Activated naive CD8-positive, alpha-beta T cell treated with anti-CD3 and anti-CD28 coated beads for 36 hours (primary cell): ENCODE results near the gene HLA-DQB1. TPM values are rescaled to one million over a fixed set of nuclear protein-coding genes. Genes with fewer than 3 reads are reported as not detected.
A peak's percentile ranks its signal among the peaks of the same experiment; 100 is the strongest.
"Not testable (repeated sequence)": the region's sequence is repeated elsewhere in the genome, so short reads cannot be mapped to it uniquely, and the experiment has no call there.

Experiments used
- DNase-seq: peaks from one replicate; pipeline ENCODE4 v3.0.0; 2021
- H3K27ac Mint-ChIP-seq: one replicate; pipeline ENCODE4 v1.8.0; 2022; ENCODE audit warnings: mild to moderate bottlenecking, moderate library complexity, mixed read lengths
- H3K27me3 Mint-ChIP-seq: one replicate; pipeline ENCODE4 v1.8.0; 2022; ENCODE audit warnings: mild to moderate bottlenecking, mixed read lengths
- H3K36me3 Mint-ChIP-seq: one replicate; pipeline ENCODE4 v1.8.0; 2021; ENCODE audit warnings: mild to moderate bottlenecking, mixed read lengths
- H3K4me1 Mint-ChIP-seq: one replicate; pipeline ENCODE4 v1.8.0; 2021; ENCODE audit warnings: mixed read lengths
- H3K4me3 Mint-ChIP-seq: one replicate; pipeline ENCODE4 v1.8.0; 2022; ENCODE audit warnings: mild to moderate bottlenecking, moderate library complexity, mixed read lengths
- H3K9me3 Mint-ChIP-seq: one replicate; pipeline ENCODE4 v1.8.0; 2022; ENCODE audit warnings: mixed read lengths
- total RNA-seq, 2 experiments: library from RNA; stranded (reverse); gene quantifications; one replicate each; pipeline ENCODE4 v1.2.3, GENCODE V29; 2021

HLA-DQB1 gene
- total RNA-seq = 10 to 100 TPM; 13.9 to 17.5 TPM

DNA sequence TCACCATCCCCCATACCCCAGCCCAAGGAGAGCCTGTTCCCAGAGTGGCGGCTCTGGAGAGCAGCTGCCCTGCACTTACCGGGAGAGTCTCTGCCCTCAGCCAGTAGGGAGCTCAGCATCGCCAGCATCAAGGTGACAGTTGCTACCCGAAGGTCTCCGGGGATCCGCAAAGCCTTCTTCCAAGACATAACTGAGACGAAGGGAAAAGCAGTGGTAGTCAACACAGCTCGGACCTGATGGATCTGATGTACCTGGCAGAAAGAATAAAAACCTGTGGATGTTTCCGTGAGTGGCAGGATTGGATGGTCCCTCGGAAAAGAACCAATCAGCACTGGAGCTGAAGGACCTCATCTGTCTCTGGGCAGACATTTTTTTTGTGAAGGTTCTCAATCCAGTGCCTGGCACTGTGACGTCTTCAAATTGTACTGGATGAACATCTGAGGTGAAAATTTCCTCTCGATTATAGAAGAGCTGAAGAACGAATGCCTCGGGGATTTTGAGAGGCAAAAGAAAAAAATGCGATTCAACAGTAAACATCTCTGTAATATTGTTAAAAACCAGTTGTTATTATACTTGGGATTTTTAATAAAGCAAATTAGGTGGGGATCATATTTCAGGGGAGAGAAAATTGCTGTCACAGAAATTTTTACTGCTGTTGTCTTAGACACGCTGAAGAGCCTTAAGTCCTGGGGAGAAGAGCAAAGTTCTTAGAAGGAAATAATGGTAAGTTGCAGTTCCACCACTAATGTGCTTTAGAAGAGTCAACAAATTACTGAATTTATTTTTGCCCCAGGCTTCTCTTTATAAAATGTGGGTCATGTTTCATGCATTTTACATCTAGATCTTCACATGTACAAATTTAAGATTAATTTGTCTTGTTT, at the start of gene HLA-DQB1:
Gene HLA-DQB1, minus strand, starts transcription at position 238 of the 881 bp plus-strand sequence. Its CDS starts 50 bp downstream, at position 188.
- peaks cover 21% of the 10 kb centered on the region for H3K27me3 Mint-ChIP-seq
- peaks cover 38% of the 10 kb centered on the region for H3K4me1 Mint-ChIP-seq
- H3K9me3 Mint-ChIP-seq = peaks cover 2% of the 10 kb centered on the region
- H3K36me3 Mint-ChIP-seq = peaks cover 10% of the 10 kb centered on the region
- peak within 1 kb of the TSS; percentile 83 for H3K27ac Mint-ChIP-seq
- peak; percentile 39 for DNase-seq
- H3K4me3 Mint-ChIP-seq = peak within 1 kb of the TSS; percentile 89

DNA sequence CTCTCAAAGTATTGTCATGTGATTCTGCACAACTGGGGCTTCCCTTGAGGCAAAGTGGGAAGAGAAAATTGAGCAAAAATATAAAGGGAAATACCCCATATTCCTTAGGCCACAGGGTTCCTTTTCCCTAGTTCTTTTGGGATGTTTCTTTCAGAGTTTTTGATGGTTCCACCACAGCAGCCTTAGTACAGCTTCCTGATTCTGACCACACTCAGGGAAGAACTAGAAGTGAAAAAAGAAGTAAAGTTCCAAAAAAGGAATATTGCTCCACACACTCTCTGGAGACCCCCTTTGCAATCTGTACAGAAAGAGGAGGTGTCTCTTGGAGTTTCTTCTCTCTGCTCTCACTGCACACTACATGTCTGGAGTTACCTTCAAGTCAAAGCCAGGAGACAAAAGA, 46.8 kb upstream of the HLA-DQB1 start:
- no peak for DNase-seq
- Mint-ChIP-seq H3K4me1 (no peaks in the 10 kb centered on the region), H3K36me3 (no peaks in the 10 kb centered on the region), H3K27me3 (peaks cover 2% of the 10 kb centered on the region), H3K27ac (no peak overlapping the region), H3K4me3 (no peak overlapping the region), H3K9me3 (no peaks in the 10 kb centered on the region)

DNA sequence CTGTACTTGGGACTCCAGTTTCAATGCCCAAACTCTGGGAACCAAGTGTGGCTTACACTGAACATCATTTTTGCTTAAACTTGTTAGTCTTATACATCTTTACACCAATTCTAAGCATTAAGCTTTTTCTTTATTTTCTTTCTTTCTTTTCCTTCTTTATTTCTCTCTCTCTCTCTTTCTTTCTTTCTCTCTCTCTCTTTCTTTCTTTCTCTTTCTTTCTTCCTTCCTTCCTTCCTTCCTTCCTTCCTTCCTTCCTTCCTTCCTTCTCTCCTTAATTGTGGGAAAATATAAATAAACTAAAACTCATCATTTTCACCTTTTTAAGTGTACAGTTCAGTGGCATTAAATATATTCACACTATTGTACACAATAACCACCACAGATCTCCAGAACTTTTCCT, 43.2 kb upstream of the HLA-DQB1 start:
- Mint-ChIP-seq H3K9me3 (peaks cover 4% of the 10 kb centered on the region), H3K36me3 (no peaks in the 10 kb centered on the region), H3K4me1 (no peaks in the 10 kb centered on the region), H3K27me3 (peaks cover 3% of the 10 kb centered on the region), H3K27ac (no peak overlapping the region), H3K4me3 (no peak overlapping the region)
- no peak for DNase-seq

DNA sequence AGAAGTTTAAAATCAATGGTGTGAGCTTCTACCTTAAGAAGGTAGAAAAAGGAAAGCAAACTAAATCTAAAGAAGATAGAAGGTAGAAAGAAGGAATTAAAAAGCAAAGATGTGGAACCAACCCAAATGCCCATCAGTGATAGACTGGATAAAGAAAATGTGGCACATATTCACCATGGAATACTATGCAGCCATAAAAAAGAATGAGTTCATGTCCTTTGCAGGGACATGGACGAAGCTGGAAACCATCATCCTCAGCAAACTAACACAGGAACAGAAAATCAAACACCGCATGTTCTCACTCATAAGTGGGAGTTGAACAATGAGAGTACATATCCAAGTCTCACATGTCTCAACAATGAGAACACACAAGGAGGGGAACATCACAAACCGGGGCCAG, 38.7 kb upstream of the HLA-DQB1 start:
- not testable (repeated sequence) for H3K4me1 Mint-ChIP-seq, H3K27ac Mint-ChIP-seq, H3K9me3 Mint-ChIP-seq, DNase-seq, H3K36me3 Mint-ChIP-seq, H3K4me3 Mint-ChIP-seq
- H3K27me3 Mint-ChIP-seq = peaks cover 37% of the 10 kb centered on the region

DNA sequence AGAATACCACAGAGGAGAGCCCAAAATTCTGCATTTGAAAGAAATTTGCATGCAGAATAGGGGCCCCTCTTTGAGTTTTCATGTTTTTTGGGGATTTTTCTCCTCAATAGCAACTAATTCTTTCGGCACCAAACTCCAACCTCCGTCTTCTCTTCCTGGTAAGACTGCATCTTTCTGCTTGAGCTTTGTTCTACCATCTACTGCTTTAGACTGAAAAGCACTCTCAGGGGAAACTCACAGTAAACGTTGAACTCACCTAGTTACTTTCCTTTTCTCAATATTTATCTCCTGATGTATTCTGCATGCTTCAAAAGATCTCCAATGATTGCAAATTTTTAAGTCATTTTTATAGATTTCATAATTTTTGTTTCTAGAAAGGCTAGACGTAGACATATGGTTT, 36.9 kb upstream of the HLA-DQB1 start:
- Mint-ChIP-seq H3K9me3 (peaks cover 4% of the 10 kb centered on the region), H3K27ac (no peak overlapping the region), H3K4me1 (no peaks in the 10 kb centered on the region), H3K27me3 (peaks cover 43% of the 10 kb centered on the region), H3K4me3 (no peak overlapping the region), H3K36me3 (no peaks in the 10 kb centered on the region)
- DNase-seq = no peak

DNA sequence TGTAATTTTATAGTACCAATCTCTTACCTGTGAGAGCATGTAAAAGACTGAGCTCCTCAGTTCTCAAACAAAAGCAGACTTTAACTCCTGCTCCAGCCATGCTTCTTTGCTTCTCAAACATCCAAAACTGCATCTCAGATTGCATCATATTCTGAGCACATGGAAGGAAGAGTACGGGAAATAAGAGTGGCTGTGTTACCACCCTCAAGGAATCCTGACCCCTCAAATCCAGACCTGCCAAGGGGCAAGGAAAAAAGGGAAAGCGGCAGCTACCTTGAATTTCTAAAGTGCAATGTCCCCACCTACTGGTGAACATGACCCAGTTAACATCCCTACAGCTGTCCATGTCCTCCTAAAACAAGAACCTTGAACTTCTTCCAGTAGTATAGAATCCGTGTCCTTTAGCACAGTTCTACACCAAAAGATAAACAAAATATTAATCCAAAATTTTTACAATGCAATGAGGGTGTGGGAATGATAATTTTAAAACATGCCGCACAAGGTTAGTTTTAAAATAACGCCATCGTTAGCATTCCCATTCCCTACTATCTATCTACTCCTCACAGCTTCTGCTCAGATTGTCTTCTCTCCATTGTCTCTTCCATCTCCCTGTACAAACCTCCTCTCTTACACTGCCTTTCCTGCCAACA, 34.1 kb upstream of the HLA-DQB1 start:
- no peak overlapping the region for H3K27ac Mint-ChIP-seq
- H3K27me3 Mint-ChIP-seq = peaks cover 53% of the 10 kb centered on the region
- H3K4me3 Mint-ChIP-seq = no peak overlapping the region
- H3K36me3 Mint-ChIP-seq = no peaks in the 10 kb centered on the region
- H3K9me3 Mint-ChIP-seq = peaks cover 4% of the 10 kb centered on the region
- no peak for DNase-seq
- H3K4me1 Mint-ChIP-seq = no peaks in the 10 kb centered on the region

DNA sequence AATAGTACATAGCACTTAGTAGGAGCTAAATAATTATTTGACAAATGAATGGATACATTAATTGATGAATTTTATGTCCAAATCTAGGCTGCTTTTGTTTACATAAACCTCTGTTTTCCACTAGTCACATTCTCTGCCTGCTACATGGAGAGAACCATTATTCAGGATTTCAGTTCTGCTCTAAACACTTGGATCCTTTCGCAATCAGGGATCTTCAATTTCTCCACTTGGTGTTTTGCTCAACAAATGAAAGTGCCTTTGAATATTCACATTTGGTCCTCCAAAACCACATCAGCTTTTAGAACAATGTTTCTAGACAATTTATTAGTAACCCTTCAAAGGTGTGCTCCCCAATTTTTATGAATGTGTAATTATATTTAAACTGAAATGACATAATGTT, 30.6 kb upstream of the HLA-DQB1 start:
- Mint-ChIP-seq H3K4me1 (no peaks in the 10 kb centered on the region), H3K27me3 (peaks cover 64% of the 10 kb centered on the region), H3K36me3 (no peaks in the 10 kb centered on the region), H3K9me3 (peaks cover 2% of the 10 kb centered on the region), H3K27ac (no peak overlapping the region), H3K4me3 (no peak overlapping the region)
- no peak for DNase-seq

DNA sequence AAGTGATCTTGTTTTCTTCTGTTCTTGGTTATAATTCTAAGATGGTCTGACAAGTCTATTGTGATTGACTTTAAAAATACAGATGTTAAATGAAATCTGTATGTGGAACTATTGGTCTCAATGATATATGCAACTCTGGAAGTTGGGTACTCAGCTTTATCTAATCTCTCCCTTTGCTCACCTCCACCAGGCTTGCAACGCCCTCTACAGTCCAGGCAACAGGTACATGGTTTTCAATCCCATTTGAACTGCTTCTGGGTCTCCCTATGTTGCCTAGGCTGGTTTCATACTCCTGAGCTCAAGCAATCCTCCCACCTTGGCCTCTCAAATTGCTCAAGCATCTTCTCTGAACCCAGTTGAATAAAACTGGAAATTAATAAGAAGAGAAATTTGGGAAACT, 25.6 kb upstream of the HLA-DQB1 start:
- Mint-ChIP-seq H3K36me3 (no peaks in the 10 kb centered on the region), H3K4me3 (no peak overlapping the region), H3K9me3 (peaks cover 2% of the 10 kb centered on the region), H3K4me1 (peaks cover 11% of the 10 kb centered on the region), H3K27ac (peak overlapping the region; percentile 23), H3K27me3 (peaks cover 32% of the 10 kb centered on the region)
- DNase-seq = peak; percentile 63

DNA sequence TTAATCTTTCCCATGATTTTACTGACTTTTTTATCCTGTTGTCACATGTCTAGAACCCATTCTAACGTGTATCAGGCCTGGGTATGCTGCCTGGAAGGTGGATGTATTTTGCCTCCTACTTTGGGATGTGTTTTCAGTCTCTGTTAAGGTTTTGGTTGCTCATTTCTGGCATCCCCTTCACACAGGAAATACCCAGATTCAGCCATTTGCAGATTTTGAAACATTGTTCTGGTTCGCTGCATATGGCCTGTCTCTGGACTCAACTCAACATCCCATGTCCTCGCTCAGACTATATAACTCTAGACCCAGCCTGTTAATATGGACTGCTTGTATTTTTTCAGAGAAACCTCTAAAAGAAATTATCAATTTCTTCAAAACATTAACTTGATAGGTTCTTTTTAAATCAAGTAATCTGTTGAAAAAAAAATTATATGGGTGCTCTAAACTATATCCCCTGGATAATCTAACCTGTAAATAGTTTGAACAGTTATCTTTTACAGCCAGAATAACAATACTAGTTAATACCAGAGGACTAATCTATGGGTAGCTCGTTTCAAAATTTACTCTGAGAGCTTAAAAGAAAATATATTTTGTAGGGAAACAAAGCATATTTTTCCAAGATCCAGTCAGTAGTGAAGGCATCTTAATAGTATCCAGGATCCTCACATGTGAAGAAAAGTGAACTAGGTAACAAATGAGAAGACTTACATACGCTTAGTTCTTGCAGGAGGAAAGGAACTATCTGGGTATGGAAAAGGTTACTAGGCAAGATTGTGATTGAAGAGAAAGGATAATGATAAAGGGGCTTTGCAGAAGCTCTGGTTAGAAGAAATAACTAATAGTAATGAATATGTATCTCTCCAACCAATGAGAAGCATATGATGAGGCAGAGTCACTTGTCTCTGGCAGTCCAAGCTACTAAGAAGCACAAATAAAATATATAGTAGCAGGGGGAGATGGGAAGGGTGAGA, 23.4 kb upstream of the HLA-DQB1 start:
- DNase-seq = no peak
- Mint-ChIP-seq H3K27me3 (peaks cover 24% of the 10 kb centered on the region), H3K27ac (no peak overlapping the region), H3K36me3 (peaks cover 2% of the 10 kb centered on the region), H3K4me3 (no peak overlapping the region), H3K9me3 (peaks cover under 1% of the 10 kb centered on the region), H3K4me1 (peaks cover 26% of the 10 kb centered on the region)

DNA sequence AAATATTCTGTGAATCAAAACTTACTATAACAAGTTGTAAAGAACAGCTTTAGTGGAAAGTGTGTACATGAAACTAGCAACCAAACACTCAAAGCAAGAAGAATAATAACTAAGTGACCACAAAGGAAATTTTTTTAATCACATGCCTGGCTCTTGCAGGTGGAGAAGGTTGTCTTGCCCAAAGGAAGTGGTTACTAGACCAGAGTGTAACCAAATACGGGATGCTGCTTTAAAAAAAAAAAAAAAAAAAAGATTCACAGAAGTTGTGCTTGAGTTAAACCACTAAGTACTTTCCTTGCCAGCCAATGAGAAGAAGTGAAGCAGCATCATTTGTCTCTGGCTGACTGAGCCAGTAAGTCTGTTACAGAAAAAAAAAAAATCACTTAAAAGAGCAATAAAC, 19.1 kb upstream of the HLA-DQB1 start:
- peak overlapping the region; percentile 61 for H3K27ac Mint-ChIP-seq
- peaks cover 27% of the 10 kb centered on the region for H3K4me1 Mint-ChIP-seq
- H3K4me3 Mint-ChIP-seq = no peak overlapping the region
- H3K36me3 Mint-ChIP-seq = peaks cover 2% of the 10 kb centered on the region
- no peaks in the 10 kb centered on the region for H3K9me3 Mint-ChIP-seq
- peaks cover 4% of the 10 kb centered on the region for H3K27me3 Mint-ChIP-seq
- DNase-seq = peak; percentile 29

DNA sequence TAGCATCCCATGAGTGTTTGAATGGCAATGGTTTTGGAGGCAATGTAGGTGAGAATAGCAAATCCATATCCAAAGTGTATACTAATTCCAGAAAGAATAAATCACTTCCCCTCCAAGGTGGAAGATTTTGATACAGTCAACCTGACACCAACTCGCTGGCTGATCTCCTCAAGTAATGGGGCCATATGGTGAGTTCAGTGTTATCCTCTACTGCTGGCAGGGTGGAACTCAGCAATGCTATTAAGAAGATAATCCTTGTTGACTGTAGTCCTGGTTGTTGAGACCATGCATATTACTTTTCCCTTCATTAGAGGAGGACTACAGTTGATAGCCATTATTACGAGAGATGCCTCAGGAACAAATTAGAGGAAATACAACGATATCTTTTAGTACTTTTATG, 17.8 kb upstream of the HLA-DQB1 start:
- Mint-ChIP-seq H3K4me1 (peaks cover 21% of the 10 kb centered on the region), H3K9me3 (no peaks in the 10 kb centered on the region), H3K27ac (no peak overlapping the region), H3K36me3 (peaks cover 2% of the 10 kb centered on the region), H3K27me3 (peaks cover 4% of the 10 kb centered on the region), H3K4me3 (no peak overlapping the region)
- DNase-seq = no peak

DNA sequence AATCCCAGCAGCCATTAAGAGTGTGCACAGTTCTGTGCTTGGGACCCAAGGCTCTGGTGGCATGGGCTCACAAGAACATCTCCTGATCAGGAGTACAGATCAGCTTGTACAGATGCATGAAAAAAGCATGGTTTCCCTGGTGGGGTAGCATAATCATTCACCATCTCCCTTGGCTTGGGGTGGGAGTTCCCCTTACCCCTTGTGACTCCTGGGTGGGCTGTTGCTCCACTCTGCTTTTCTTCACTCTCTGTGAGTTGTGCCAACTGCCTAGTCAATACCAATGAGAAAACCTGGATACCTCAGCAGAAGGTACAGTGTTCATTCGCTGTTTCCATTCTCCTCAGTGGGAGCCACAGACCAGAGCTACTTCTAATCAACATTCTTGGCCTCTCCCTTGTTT, 13.6 kb upstream of the HLA-DQB1 start:
- Mint-ChIP-seq H3K9me3 (peaks cover 19% of the 10 kb centered on the region), H3K27ac (no peak overlapping the region), H3K27me3 (no peaks in the 10 kb centered on the region), H3K4me3 (no peak overlapping the region), H3K4me1 (peaks cover 7% of the 10 kb centered on the region), H3K36me3 (peaks cover 5% of the 10 kb centered on the region)
- DNase-seq = no peak

DNA sequence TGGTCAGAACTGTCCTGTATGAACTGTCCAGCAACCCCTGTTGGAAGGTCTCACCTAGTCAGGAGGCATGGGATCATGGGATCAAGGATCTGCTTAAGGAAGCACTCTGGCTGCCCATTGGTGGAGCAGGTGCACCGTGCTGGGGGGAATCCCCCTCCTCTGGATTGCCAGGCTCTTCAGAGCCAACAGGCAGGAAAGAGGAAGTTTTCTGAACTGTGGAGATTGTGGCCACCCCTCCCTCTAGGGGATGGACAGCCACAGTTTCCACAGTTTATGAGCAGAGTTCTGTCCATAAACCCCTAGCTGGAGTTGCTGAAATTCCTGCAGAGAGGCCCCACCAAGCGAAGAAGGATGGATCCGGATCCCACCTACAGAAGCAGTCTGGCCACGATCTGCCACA, 13.0 kb upstream of the HLA-DQB1 start:
- DNase-seq = no peak
- Mint-ChIP-seq H3K4me3 (no peak overlapping the region), H3K36me3 (peaks cover 5% of the 10 kb centered on the region), H3K27ac (no peak overlapping the region), H3K4me1 (peaks cover 2% of the 10 kb centered on the region), H3K9me3 (peaks cover 22% of the 10 kb centered on the region), H3K27me3 (no peaks in the 10 kb centered on the region)

DNA sequence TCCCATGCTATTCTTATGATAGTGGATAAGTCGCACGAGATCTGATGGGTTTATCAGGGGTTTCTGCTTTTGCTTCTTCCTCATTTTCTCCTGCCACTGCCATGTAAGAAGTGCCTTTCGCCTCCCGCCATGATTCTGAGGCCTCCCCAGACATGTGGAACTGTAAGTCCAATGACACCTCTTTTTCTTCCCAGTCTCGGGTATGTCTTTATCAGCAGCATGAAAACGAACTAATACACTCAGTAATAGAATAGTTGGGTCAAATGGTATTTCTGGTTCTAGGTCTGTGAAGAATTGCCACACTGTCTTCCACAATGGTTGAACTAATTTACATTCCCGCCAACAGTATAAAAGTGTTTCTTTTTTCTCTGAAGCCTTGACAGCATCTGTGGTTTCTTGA, 7.7 kb upstream of the HLA-DQB1 start:
- not testable (repeated sequence) for H3K4me3 Mint-ChIP-seq, H3K27me3 Mint-ChIP-seq
- peaks cover 31% of the 10 kb centered on the region for H3K9me3 Mint-ChIP-seq

DNA sequence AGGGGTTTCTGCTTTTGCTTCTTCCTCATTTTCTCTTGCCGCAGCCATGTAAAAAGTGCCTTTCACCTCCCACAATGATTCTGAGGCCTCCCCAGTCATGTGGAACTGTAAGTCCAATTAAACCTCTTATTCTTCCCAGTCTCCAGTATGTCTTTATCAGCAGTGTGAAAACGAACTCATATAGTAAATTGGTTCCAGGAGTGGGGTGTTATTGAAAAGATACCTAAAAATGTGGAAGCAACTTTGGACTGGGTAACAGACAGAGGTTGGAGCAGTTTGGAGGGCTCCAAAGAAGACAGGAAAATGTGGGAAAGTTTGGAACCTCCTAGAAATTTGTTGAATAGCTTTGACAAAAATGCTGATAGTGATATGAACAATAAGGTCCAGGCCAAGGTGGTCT, 5.5 kb upstream of the HLA-DQB1 start:
- H3K36me3 Mint-ChIP-seq, H3K27ac Mint-ChIP-seq, H3K27me3 Mint-ChIP-seq, H3K4me3 Mint-ChIP-seq, DNase-seq: not testable (repeated sequence)
- Mint-ChIP-seq H3K9me3 (peaks cover 14% of the 10 kb centered on the region), H3K4me1 (peaks cover 15% of the 10 kb centered on the region)

More for the DNA sequence above, 7.7 kb upstream of the HLA-DQB1 start:
- DNase-seq, H3K36me3 Mint-ChIP-seq, H3K4me1 Mint-ChIP-seq, H3K27ac Mint-ChIP-seq: not testable (repeated sequence)
